WTC11 (cell line): ENCODE data around the gene CDH18. TPM values are rescaled to one million over a fixed set of nuclear protein-coding genes. Genes with fewer than 3 reads are reported as not detected.

Source experiments
- ATAC-seq: fragments of 200-7000 bp; cut with Tn5 transposase; 2 replicates; pipeline ENCODE4 v1.10.0; 2021; ENCODE audit warnings: mild to moderate bottlenecking, moderate library complexity
- CTCF ChIA-PET: fragments of 300-600 bp; sonication (Branson Sonifier 250); formaldehyde crosslinking; loops from one replicate; lab custom pipeline; 2021; ENCODE audit warnings: antibody characterized with exemption; lab: Charles Lee
- POLR2A ChIA-PET: fragments of 350-600 bp; sonication (Branson Sonifier 250); formaldehyde crosslinking; loops from one replicate; lab custom pipeline; 2021; ENCODE audit warnings: antibody characterized with exemption; lab: Charles Lee
- DNase-seq: peaks from one replicate; pipeline ENCODE4 v3.0.0; 2021; ENCODE audit warnings: low spot score
- H3K27ac Mint-ChIP-seq: 2 replicates; pipeline ENCODE4 v1.8.0; 2021; ENCODE audit warnings: mixed read lengths
- H3K27me3 Mint-ChIP-seq: 2 replicates; pipeline ENCODE4 v1.8.0; 2021; ENCODE audit warnings: low read depth, mild to moderate bottlenecking, moderate library complexity, mixed read lengths
- H3K36me3 Mint-ChIP-seq: 2 replicates; pipeline ENCODE4 v1.8.0; 2021; ENCODE audit warnings: mixed read lengths
- H3K4me1 Mint-ChIP-seq: 2 replicates; pipeline ENCODE4 v1.8.0; 2022; ENCODE audit warnings: mixed read lengths
- H3K4me3 Mint-ChIP-seq: 2 replicates; pipeline ENCODE4 v1.8.0; 2021; ENCODE audit warnings: mild to moderate bottlenecking, moderate library complexity, mixed read lengths
- H3K9me3 Mint-ChIP-seq: 2 replicates; pipeline ENCODE4 v1.8.0; 2021; ENCODE audit warnings: mixed read lengths
- CREB1 ChIP-seq: sonication (generic); formaldehyde crosslinking; IDR thresholded peaks from 2 replicates; pipeline ENCODE4 v1.8.0; 2023; ENCODE audit warnings: mild to moderate bottlenecking, missing genetic modification reagents
- CREM ChIP-seq: sonication (generic); formaldehyde crosslinking; IDR thresholded peaks from 2 replicates; pipeline ENCODE4 v1.8.1; 2022; ENCODE audit warnings: mild to moderate bottlenecking, missing genetic modification reagents, moderate library complexity
- E2F5 ChIP-seq: sonication (generic); formaldehyde crosslinking; IDR thresholded peaks from 2 replicates; pipeline ENCODE4 v1.8.1; 2022; ENCODE audit warnings: mild to moderate bottlenecking, moderate library complexity, missing genetic modification reagents
- FOXJ3 ChIP-seq: sonication (generic); formaldehyde crosslinking; IDR thresholded peaks from 2 replicates; pipeline ENCODE4 v1.9.0; 2021; ENCODE audit warnings: missing genetic modification reagents, mild to moderate bottlenecking, borderline replicate concordance
- FOXK1 ChIP-seq: sonication (generic); formaldehyde crosslinking; IDR thresholded peaks from 2 replicates; pipeline ENCODE4 v1.8.0; 2022; ENCODE audit warnings: mild to moderate bottlenecking, moderate library complexity, missing genetic modification reagents
- GTF2I ChIP-seq: fragments of 250-450 bp; sonication (Bioruptor Pico); conservative IDR thresholded peaks from 2 replicates; pipeline ENCODE4 v1.4.0; 2021; ENCODE audit warnings: mild to moderate bottlenecking
- HMGA2 ChIP-seq: fragments of 250-450 bp; sonication (Bioruptor Pico); IDR thresholded peaks from 2 replicates; pipeline ENCODE4 v1.4.0; 2021; ENCODE audit warnings: mild to moderate bottlenecking, moderate library complexity
- IRF2 ChIP-seq: sonication (generic); formaldehyde crosslinking; IDR thresholded peaks from 2 replicates; pipeline ENCODE4 v1.8.0; 2022; ENCODE audit warnings: low read depth, missing genetic modification reagents, borderline replicate concordance
- KAT7 ChIP-seq: sonication (generic); formaldehyde crosslinking; IDR thresholded peaks from 2 replicates; pipeline ENCODE4 v1.8.1; 2023; ENCODE audit warnings: missing genetic modification reagents, mild to moderate bottlenecking, borderline replicate concordance
- MXD4 ChIP-seq: fragments of 250-450 bp; sonication (Bioruptor Pico); IDR thresholded peaks from 2 replicates; pipeline ENCODE4 v1.8.0; 2021; ENCODE audit warnings: mild to moderate bottlenecking, moderate library complexity, borderline replicate concordance
- NFATC4 ChIP-seq: fragments of 250-450 bp; sonication (Bioruptor Pico); IDR thresholded peaks from 2 replicates; pipeline ENCODE4 v1.9.0; 2021; ENCODE audit warnings: mild to moderate bottlenecking
- NFE2L1 ChIP-seq: sonication (generic); formaldehyde crosslinking; IDR thresholded peaks from 2 replicates; pipeline ENCODE4 v1.8.1; 2023; ENCODE audit warnings: missing genetic modification reagents
- NR1H2 ChIP-seq: sonication (generic); formaldehyde crosslinking; IDR thresholded peaks from 2 replicates; pipeline ENCODE4 v1.9.0; 2021; ENCODE audit warnings: mild to moderate bottlenecking, moderate library complexity, missing genetic modification reagents
- NR2C2 ChIP-seq: sonication (generic); formaldehyde crosslinking; IDR thresholded peaks from 2 replicates; pipeline ENCODE4 v1.8.0; 2022; ENCODE audit warnings: mild to moderate bottlenecking, missing genetic modification reagents
- PRRX2 ChIP-seq: fragments of 250-450 bp; sonication (Bioruptor Pico); IDR thresholded peaks from 2 replicates; pipeline ENCODE4 v1.8.0; 2021; ENCODE audit warnings: mild to moderate bottlenecking
- RORB ChIP-seq: fragments of 250-450 bp; sonication (Bioruptor Pico); IDR thresholded peaks from 2 replicates; pipeline ENCODE4 v1.9.0; 2021; ENCODE audit warnings: mild to moderate bottlenecking
- SMAD3 ChIP-seq: sonication (generic); formaldehyde crosslinking; IDR thresholded peaks from 2 replicates; pipeline ENCODE4 v1.8.0; 2022; ENCODE audit warnings: missing genetic modification reagents, mild to moderate bottlenecking, borderline replicate concordance
- SP1 ChIP-seq: sonication (generic); formaldehyde crosslinking; conservative IDR thresholded peaks from 2 replicates; pipeline ENCODE4 v1.8.1; 2022; ENCODE audit warnings: missing genetic modification reagents
- TEAD1 ChIP-seq: sonication (generic); formaldehyde crosslinking; IDR thresholded peaks from 2 replicates; pipeline ENCODE4 v1.8.0; 2022; ENCODE audit warnings: mild to moderate bottlenecking, missing genetic modification reagents
- USF2 ChIP-seq: sonication (generic); formaldehyde crosslinking; IDR thresholded peaks from 2 replicates; pipeline ENCODE4 v1.8.1; 2023; ENCODE audit warnings: mild to moderate bottlenecking, missing genetic modification reagents, moderate library complexity
- ZBTB21 ChIP-seq: sonication (generic); formaldehyde crosslinking; IDR thresholded peaks from 2 replicates; pipeline ENCODE4 v1.8.1; 2023; ENCODE audit warnings: mild to moderate bottlenecking, missing genetic modification reagents, borderline replicate concordance
- ZNF138 ChIP-seq: sonication (generic); formaldehyde crosslinking; conservative IDR thresholded peaks from 2 replicates; pipeline ENCODE4 v1.8.1; 2022; ENCODE audit warnings: mild to moderate bottlenecking, moderate library complexity, missing genetic modification reagents
- ZNF219 ChIP-seq: sonication (generic); formaldehyde crosslinking; IDR thresholded peaks from 2 replicates; pipeline ENCODE4 v1.8.0; 2023; ENCODE audit warnings: missing genetic modification reagents, mild to moderate bottlenecking, borderline replicate concordance
- ZNF281 ChIP-seq: sonication (generic); formaldehyde crosslinking; IDR thresholded peaks from 2 replicates; pipeline ENCODE4 v1.8.0; 2023; ENCODE audit warnings: mild to moderate bottlenecking, missing genetic modification reagents
- ZNF396 ChIP-seq: fragments of 250-450 bp; sonication (Bioruptor Pico); IDR thresholded peaks from 2 replicates; pipeline ENCODE4 v1.8.0; 2021; ENCODE audit warnings: mild to moderate bottlenecking, moderate library complexity, borderline replicate concordance
- ZNF425 ChIP-seq: fragments of 250-450 bp; sonication (Bioruptor Pico); conservative IDR thresholded peaks from 2 replicates; pipeline ENCODE4 v1.9.0; 2021; ENCODE audit warnings: mild to moderate bottlenecking
- total RNA-seq: library from RNA; stranded (reverse); gene quantifications from 3 replicates; pipeline ENCODE4 v1.2.3, GENCODE V29; 2021
- TF ChIP-seq, protein P1 (sequence below): sonication (generic); formaldehyde crosslinking; IDR thresholded peaks from 2 replicates; pipeline ENCODE4 v1.8.1; 2022; ENCODE audit warnings: low read depth, mild to moderate bottlenecking, moderate library complexity, missing genetic modification reagents, borderline replicate concordance

Gene CDH18
- total RNA-seq, 1 experiment from 2014 or later = 0.24 TPM

- no peaks in the 10 kb centered on the region for H3K27me3 Mint-ChIP-seq
- H3K9me3 Mint-ChIP-seq = peaks cover 4% of the 10 kb centered on the region; the same call in 1 of the 2 replicates
- no peak for ATAC-seq
- no peak for TF ChIP-seq NR2C2 (CRISPR knock-in tag)
- no peak for TF ChIP-seq CREB1 (CRISPR knock-in tag)
- no peak for TF ChIP-seq NR1H2 (CRISPR knock-in tag)
- no peak for TF ChIP-seq HMGA2
- no peak for TF ChIP-seq CREM
- no peak for TF ChIP-seq FOXK1
- TF ChIP-seq E2F5 (CRISPR knock-in tag) = no peak
- TF ChIP-seq ZBTB21 (CRISPR knock-in tag) = no peak
- TF ChIP-seq, protein P1, sequence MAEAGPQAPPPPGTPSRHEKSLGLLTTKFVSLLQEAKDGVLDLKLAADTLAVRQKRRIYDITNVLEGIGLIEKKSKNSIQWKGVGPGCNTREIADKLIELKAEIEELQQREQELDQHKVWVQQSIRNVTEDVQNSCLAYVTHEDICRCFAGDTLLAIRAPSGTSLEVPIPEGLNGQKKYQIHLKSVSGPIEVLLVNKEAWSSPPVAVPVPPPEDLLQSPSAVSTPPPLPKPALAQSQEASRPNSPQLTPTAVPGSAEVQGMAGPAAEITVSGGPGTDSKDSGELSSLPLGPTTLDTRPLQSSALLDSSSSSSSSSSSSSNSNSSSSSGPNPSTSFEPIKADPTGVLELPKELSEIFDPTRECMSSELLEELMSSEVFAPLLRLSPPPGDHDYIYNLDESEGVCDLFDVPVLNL = no peak
- no peak for TF ChIP-seq ZNF138 (CRISPR knock-in tag)
- no peak for TF ChIP-seq NFATC4
- TF ChIP-seq SMAD3 (CRISPR knock-in tag) = no peak
- no peak for TF ChIP-seq ZNF281 (CRISPR knock-in tag)
- no peak for TF ChIP-seq NFE2L1 (CRISPR knock-in tag)
- no peak for TF ChIP-seq FOXJ3 (CRISPR knock-in tag)
- TF ChIP-seq ZNF219 = no peak
- TF ChIP-seq KAT7 (CRISPR knock-in tag) = no peak
- no peak for TF ChIP-seq TEAD1
- no peak for TF ChIP-seq ZNF396
- no peaks in the 10 kb centered on the region for H3K36me3 Mint-ChIP-seq
- ChIA-PET CTCF (no interaction called here), POLR2A (no interaction called here)
- no peak overlapping the region for H3K4me3 Mint-ChIP-seq
- no peak overlapping the region for H3K27ac Mint-ChIP-seq
- H3K4me1 Mint-ChIP-seq = no peaks in the 10 kb centered on the region
- DNase-seq = no peak
Observed at GRCh38 chr5:19531374-19531952, 456.5 kb downstream of the CDH18 start.

GRCh38 chr5:19519448-19519847 is 468.6 kb downstream of the CDH18 start:
- no peak for ATAC-seq

More at GRCh38 chr5:19519448-19519847, 468.6 kb downstream of the CDH18 start:
- Mint-ChIP-seq H3K27ac (no peak overlapping the region), H3K4me3 (no peak overlapping the region), H3K4me1 (no peaks in the 10 kb centered on the region), H3K27me3 (no peaks in the 10 kb centered on the region), H3K36me3 (peaks cover 5% of the 10 kb centered on the region; the same call in 1 of the 2 replicates), H3K9me3 (peaks cover 11% of the 10 kb centered on the region)
- DNase-seq = no peak
- CTCF ChIA-PET = no interaction called here
- no peak for TF ChIP-seq MXD4 (CRISPR knock-in tag)
- TF ChIP-seq GTF2I (CRISPR knock-in tag) = no peak
- TF ChIP-seq IRF2 (CRISPR knock-in tag) = no peak
- TF ChIP-seq, protein P1 = no peak
- no peak for TF ChIP-seq HMGA2
- no peak for TF ChIP-seq PRRX2 (CRISPR knock-in tag)
- no peak for TF ChIP-seq USF2 (CRISPR knock-in tag)
- TF ChIP-seq RORB (CRISPR knock-in tag) = no peak
- TF ChIP-seq ZNF425 = no peak
- TF ChIP-seq SP1 (CRISPR knock-in tag) = no peak
- TF ChIP-seq, all 79 proteins: peak for 0
- POLR2A ChIA-PET = no interaction called here
